H1 (cell line): Measurements from ENCODE around the gene CALHM3. TPM values are rescaled to one million over a fixed set of nuclear protein-coding genes. Genes with fewer than 3 reads are reported as not detected.

Source experiments
- CTCF ChIA-PET: fragments of 300-600 bp; sonication (Branson Sonifier 250); formaldehyde crosslinking; loops from one replicate; lab custom pipeline; 2021; ENCODE audit not compliant: partially characterized antibody; lab: Charles Lee
- POLR2A ChIA-PET: fragments of 300-600 bp; sonication (Branson Sonifier 250); formaldehyde crosslinking; loops from one replicate; lab custom pipeline; 2021; ENCODE audit warnings: inconsistent platforms; ENCODE audit not compliant: partially characterized antibody; lab: Charles Lee
- DNase-seq, 2 experiments: peaks; one replicate each; pipeline versions ENCODE4 v3.0.0 to v3.0.0-alpha.2; 2010 to 2022; ENCODE audit warnings: low spot score in 2 of 2, low read depth in 1 of 2, mixed read lengths in 1 of 2
- FAIRE-seq: peaks from 2 replicates; lab custom pipeline; 2011; peaks lifted over from hg19 to GRCh38; lab: Jason Lieb, UNC
- H2AFZ ChIP-seq: 2 replicates; pipeline ENCODE4 v1.8.1; 2012; ENCODE audit warnings: low read length, inconsistent platforms
- H2AK5ac ChIP-seq: 2 replicates; pipeline ENCODE4 v1.6.1; 2013; ENCODE audit warnings: low read depth, low read length
- H2BK120ac ChIP-seq: replicated peaks from 2 replicates; pipeline ENCODE3; 2013; ENCODE audit warnings: low read depth, low read length, inconsistent platforms
- H2BK12ac ChIP-seq: 2 replicates; pipeline ENCODE4 v1.6.1; 2013; ENCODE audit warnings: low read depth, low read length
- H2BK15ac ChIP-seq: 2 replicates; pipeline ENCODE4 v1.6.1; 2013; ENCODE audit warnings: low read length
- H2BK20ac ChIP-seq: 2 replicates; pipeline ENCODE4 v1.6.1; 2013; ENCODE audit warnings: low read length
- H2BK5ac ChIP-seq: 2 replicates; pipeline ENCODE4 v1.6.1; 2013; ENCODE audit warnings: low read depth, low read length
- H3K14ac ChIP-seq: 2 replicates; pipeline ENCODE4 v1.6.1; 2013; ENCODE audit warnings: inconsistent platforms; ENCODE audit not compliant: insufficient read length
- H3K18ac ChIP-seq: 2 replicates; pipeline ENCODE4 v1.6.1; 2013; ENCODE audit warnings: low read length; ENCODE audit errors: extremely low read depth
- H3K23ac ChIP-seq: 2 replicates; pipeline ENCODE4 v1.6.1; 2013; ENCODE audit warnings: inconsistent platforms; ENCODE audit not compliant: insufficient read length
- H3K23me2 ChIP-seq: 2 replicates; pipeline ENCODE4 v1.6.1; 2013; ENCODE audit warnings: low read depth, low read length
- H3K27ac ChIP-seq: 2 replicates; pipeline ENCODE4 v1.6.1; 2011; ENCODE audit warnings: low read depth, low read length, inconsistent platforms
- H3K27me3 ChIP-seq, 4 experiments: replicated peaks in 1 of 4; 1 replicate in 1 of 4; 2 replicates in 3 of 4; pipeline versions ENCODE4 v1.6.1 to v1.8.1; 2011 to 2013; ENCODE audit warnings: low read length in 3 of 4, mild to moderate bottlenecking in 3 of 4, inconsistent platforms in 2 of 4, mixed read lengths in 2 of 4, moderate library complexity in 1 of 4; ENCODE audit not compliant: control insufficient read depth in 3 of 4, insufficient read depth in 3 of 4; ENCODE audit errors: extremely low read depth in 1 of 4
- H3K36me3 ChIP-seq, 4 experiments: 2 replicates each; pipeline versions ENCODE4 v1.6.1 to v1.8.1; 2011 to 2013; ENCODE audit warnings: mild to moderate bottlenecking in 4 of 4, low read length in 3 of 4, moderate library complexity in 2 of 4, control low read depth in 1 of 4, inconsistent platforms in 1 of 4; ENCODE audit not compliant: insufficient read depth in 4 of 4, control insufficient read depth in 2 of 4
- H3K4ac ChIP-seq: replicated peaks from 2 replicates; pipeline ENCODE3; 2013; ENCODE audit warnings: low read length, low read depth, mixed read lengths, inconsistent platforms; ENCODE audit not compliant: insufficient read length
- H3K4me1 ChIP-seq, 4 experiments: replicated peaks in 1 of 4; 1 replicate in 1 of 4; 2 replicates in 3 of 4; pipeline versions ENCODE4 v1.6.1 to v1.8.1; 2011 to 2013; ENCODE audit warnings: low read length in 3 of 4, inconsistent platforms in 2 of 4, mixed read lengths in 1 of 4; ENCODE audit not compliant: insufficient read depth in 4 of 4, control insufficient read depth in 3 of 4
- H3K4me2 ChIP-seq, 2 experiments: 2 replicates each; pipeline versions ENCODE4 v1.6.1 to v1.8.1; 2011 to 2013; ENCODE audit warnings: low read depth in 2 of 2, low read length in 2 of 2, control low read depth in 1 of 2, inconsistent platforms in 1 of 2, mild to moderate bottlenecking in 1 of 2; ENCODE audit not compliant: insufficient read depth in 1 of 2
- H3K4me3 ChIP-seq, 4 experiments: fragments of 200-600, 300-600 bp in 1 of 4; sonication (generic), shearing (Covaris generic), sonication (Bioruptor Twin) in 1 of 4; 2 replicates each; pipeline versions ENCODE4 v1.5.1 to v1.8.1; 2011 to 2016; ENCODE audit warnings: low read length in 4 of 4, low read depth in 3 of 4, control low read depth in 2 of 4, inconsistent platforms in 2 of 4, mild to moderate bottlenecking in 2 of 4, mixed read lengths in 1 of 4, moderate library complexity in 1 of 4; ENCODE audit not compliant: insufficient read depth in 2 of 4; ENCODE audit errors: extremely low read depth in 1 of 4
- H3K56ac ChIP-seq: replicated peaks from 2 replicates; pipeline ENCODE3; 2013; ENCODE audit warnings: low read depth, mild to moderate bottlenecking, mixed read lengths, low read length, inconsistent platforms; ENCODE audit not compliant: insufficient read length
- H3K79me1 ChIP-seq: 2 replicates; pipeline ENCODE4 v1.6.1; 2013; ENCODE audit warnings: low read depth, low read length, control low read depth
- H3K79me2 ChIP-seq, 2 experiments: 2 replicates each; pipeline versions ENCODE4 v1.6.1 to v1.8.1; 2012 to 2013; ENCODE audit warnings: low read length in 2 of 2, mild to moderate bottlenecking in 2 of 2, inconsistent platforms in 1 of 2; ENCODE audit not compliant: insufficient read depth in 2 of 2, control insufficient read depth in 1 of 2
- H3K9ac ChIP-seq, 4 experiments: replicated peaks in 1 of 4; 1 replicate in 1 of 4; 2 replicates in 3 of 4; pipeline versions ENCODE4 v1.6.1 to v1.8.1; 2011 to 2013; ENCODE audit warnings: low read depth in 3 of 4, low read length in 3 of 4, control low read depth in 2 of 4, mild to moderate bottlenecking in 2 of 4, moderate library complexity in 2 of 4, inconsistent platforms in 1 of 4; ENCODE audit errors: extremely low read depth in 1 of 4
- H3K9me3 ChIP-seq, 2 experiments: 2 replicates each; pipeline versions ENCODE4 v1.6.1 to v1.8.1; 2012 to 2013; ENCODE audit warnings: mild to moderate bottlenecking in 2 of 2, moderate library complexity in 2 of 2, control low read depth in 1 of 2, inconsistent platforms in 1 of 2, low read depth in 1 of 2, low read length in 1 of 2, mixed read lengths in 1 of 2; ENCODE audit not compliant: insufficient read depth in 2 of 2
- H4K20me1 ChIP-seq, 2 experiments: replicated peaks in 1 of 2; 2 replicates each; pipeline versions ENCODE3 to v1.8.1; 2011 to 2013; ENCODE audit warnings: inconsistent platforms in 2 of 2, low read length in 2 of 2, mild to moderate bottlenecking in 1 of 2; ENCODE audit not compliant: insufficient read depth in 2 of 2, control insufficient read depth in 1 of 2
- H4K5ac ChIP-seq: 2 replicates; pipeline ENCODE4 v1.6.1; 2013; ENCODE audit warnings: low read length, low read depth, mixed read lengths, inconsistent platforms; ENCODE audit not compliant: insufficient read length
- H4K8ac ChIP-seq: 2 replicates; pipeline ENCODE4 v1.8.0; 2013; ENCODE audit warnings: mild to moderate bottlenecking, moderate library complexity, low read length, inconsistent platforms; ENCODE audit not compliant: insufficient read depth; ENCODE audit errors: extremely low read depth
- H4K91ac ChIP-seq: replicated peaks from 2 replicates; pipeline ENCODE3; 2013; ENCODE audit warnings: low read length, mixed read lengths, inconsistent platforms; ENCODE audit not compliant: insufficient read length
- ASH2L ChIP-seq: fragments of 200-600, 300-600 bp; sonication (generic); IDR thresholded peaks from one replicate; pipeline ENCODE4 v1.7.1; 2017; ENCODE audit warnings: low read length
- BACH1 ChIP-seq: IDR thresholded peaks from 2 replicates; pipeline ENCODE4 v1.6.1; 2012; ENCODE audit warnings: low read length, improper control_type of control experiment
- CBX5 ChIP-seq: fragments of 300-800, 300-1000 bp; sonication (generic); IDR thresholded peaks from 2 replicates; pipeline ENCODE4 v1.7.1; 2016; ENCODE audit warnings: antibody characterized with exemption, low read length, low read depth
- CREB1 ChIP-seq: IDR thresholded peaks from 2 replicates; pipeline ENCODE4 v1.6.1; 2012; ENCODE audit warnings: inconsistent platforms
- GABPA ChIP-seq: IDR thresholded peaks from 2 replicates; pipeline ENCODE4 v1.6.1; 2011; ENCODE audit warnings: mild to moderate bottlenecking, low read length, moderate library complexity, borderline replicate concordance; ENCODE audit not compliant: insufficient read depth
- GTF2F1 ChIP-seq: IDR thresholded peaks from 2 replicates; pipeline ENCODE4 v1.6.1; 2012; ENCODE audit warnings: low read depth, low read length, improper control_type of control experiment, borderline replicate concordance
- NANOG ChIP-seq: IDR thresholded peaks from 2 replicates; pipeline ENCODE4 v1.6.1; 2011; ENCODE audit warnings: low read length, low read depth, mild to moderate bottlenecking, inconsistent platforms; ENCODE audit not compliant: insufficient read depth, poor library complexity, severe bottlenecking
- POLR2AphosphoS5 ChIP-seq: IDR thresholded peaks from 2 replicates; pipeline ENCODE4 v1.6.1; 2011; ENCODE audit warnings: low read depth, low read length
- RNF2 ChIP-seq: fragments of 200-900, 300-1000 bp; sonication (generic); IDR thresholded peaks from 2 replicates; pipeline ENCODE4 v1.7.1; 2016; ENCODE audit warnings: borderline replicate concordance, low read depth, mild to moderate bottlenecking, antibody characterized with exemption, low read length; ENCODE audit not compliant: poor library complexity, severe bottlenecking; ENCODE audit errors: missing control alignments
- SIRT6 ChIP-seq: IDR thresholded peaks from one replicate; pipeline ENCODE4 v1.7.1; 2012; ENCODE audit warnings: low read length, inconsistent platforms
- SIX5 ChIP-seq: IDR thresholded peaks from 2 replicates; pipeline ENCODE4 v1.6.1; 2011; ENCODE audit warnings: mild to moderate bottlenecking, low read depth, low read length
- TCF12 ChIP-seq: IDR thresholded peaks from 2 replicates; pipeline ENCODE4 v1.6.1; 2011; ENCODE audit warnings: low read depth, mild to moderate bottlenecking, low read length
- TEAD4 ChIP-seq: IDR thresholded peaks from 2 replicates; pipeline ENCODE4 v1.6.1; 2012; ENCODE audit warnings: low read depth, low read length, inconsistent platforms, mixed read lengths
- YY1 ChIP-seq: IDR thresholded peaks from 2 replicates; pipeline ENCODE4 v1.6.1; 2011; ENCODE audit warnings: low read depth, mild to moderate bottlenecking, low read length
- polyA plus RNA-seq, 7 experiments: library from polyadenylated mRNA; depleted of rRNA in 3 of 7; stranded (reverse) in 5 of 7; unstranded in 2 of 7; fragments of >200 nt in 5 of 7; fragments of 200-250 nt in 2 of 7; gene quantifications; 1 replicate in 5 of 7; 2 replicates in 1 of 7; 4 replicates in 1 of 7; pipeline versions ENCODE4 v1.2.1 to v1.2.3, GENCODE V29; 2011 to 2013; ENCODE audit warnings: missing spikeins in 2 of 7, mixed read lengths in 2 of 7
- total RNA-seq: library from RNA; stranded (reverse); fragmentation: NEBNext Ultra II Directional; extraction: Animal tissue kit (Norgen Biotek cat#: 25700); gene quantifications from 2 replicates; pipeline ENCODE4 v1.2.1, GENCODE V29; 2021
- TF ChIP-seq, protein P1 (sequence below): IDR thresholded peaks from 2 replicates; pipeline ENCODE4 v1.6.1; 2012; ENCODE audit warnings: inconsistent platforms

The CALHM3 gene
- total and polyA plus RNA-seq, 2 of the 8 experiments (the other 6 are each of a cell fraction or from before 2014, with no cell fraction given) = 0.17 to 0.60 TPM

DNA sequence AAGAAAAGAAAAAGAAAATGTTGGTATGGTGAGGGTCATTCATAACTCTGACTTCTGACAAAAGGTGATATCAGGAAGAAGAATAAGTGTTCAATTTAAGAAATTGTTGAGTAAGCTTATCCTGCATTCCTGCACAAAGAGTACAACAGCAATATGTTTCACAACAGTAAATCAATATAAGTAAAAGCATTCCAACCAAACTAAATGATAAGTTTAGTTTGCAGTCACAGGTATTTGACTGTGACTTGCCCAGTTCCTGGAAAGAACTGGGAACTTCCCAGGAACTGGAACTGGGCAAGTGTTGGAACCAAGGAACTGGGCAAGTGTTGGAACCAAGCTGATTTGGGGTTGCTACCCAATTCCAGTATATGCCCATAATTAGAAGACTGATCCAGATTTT lies 49.5 kb upstream of the CALHM3 start:
- H2BK20ac ChIP-seq = no peak overlapping the region
- no peak overlapping the region for H2BK5ac ChIP-seq
- FAIRE-seq = no peak
- H3K36me3 ChIP-seq = no peaks in the 10 kb centered on the region
- no peak overlapping the region for H4K91ac ChIP-seq
- no peak overlapping the region for H2AFZ ChIP-seq
- H3K79me2 ChIP-seq = no peaks in the 10 kb centered on the region
- no peak overlapping the region for H4K5ac ChIP-seq
- TF ChIP-seq CREB1 = no peak
- TF ChIP-seq RNF2 = no peak
- no peak for TF ChIP-seq NANOG
- TF ChIP-seq ASH2L = no peak
- TF ChIP-seq, protein P1, sequence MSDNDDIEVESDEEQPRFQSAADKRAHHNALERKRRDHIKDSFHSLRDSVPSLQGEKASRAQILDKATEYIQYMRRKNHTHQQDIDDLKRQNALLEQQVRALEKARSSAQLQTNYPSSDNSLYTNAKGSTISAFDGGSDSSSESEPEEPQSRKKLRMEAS = no peak
- no peak for TF ChIP-seq YY1
- no peak for TF ChIP-seq SIX5
- TF ChIP-seq POLR2AphosphoS5 = no peak
- TF ChIP-seq CBX5 = no peak
- no peak for TF ChIP-seq BACH1
- TF ChIP-seq TEAD4 = no peak
- TF ChIP-seq GTF2F1 = no peak
- TF ChIP-seq SIRT6 = no peak
- no peak for TF ChIP-seq GABPA
- TF ChIP-seq TCF12 = no peak
- TF ChIP-seq, all 59 proteins: peak for 0
- Histone ChIP-seq H3K9ac (no peak overlapping the region), H3K56ac (no peak overlapping the region), H3K23ac (no peak overlapping the region), H3K4me1 (peaks cover 0 to 3% (median under 1%) of the 10 kb centered on the region in 4 experiments; a peak in 1 of 7 replicates), H3K79me1 (no peaks in the 10 kb centered on the region), H2BK12ac (no peak overlapping the region), H3K18ac (no peak overlapping the region), H3K9me3 (peaks cover 3 to 15% of the 10 kb centered on the region in 2 experiments; a peak in 2 of 4 replicates), H3K23me2 (no peaks in the 10 kb centered on the region), H3K27me3 (no peaks in the 10 kb centered on the region; a peak in 1 of 7 replicates), H2AK5ac (no peak overlapping the region), H2BK15ac (no peak overlapping the region), H2BK120ac (no peak overlapping the region), H4K20me1 (no peaks in the 10 kb centered on the region), H4K8ac (no peak overlapping the region), H3K4ac (no peak overlapping the region), H3K14ac (no peak overlapping the region), H3K4me2 (no peak overlapping the region), H3K27ac (no peak overlapping the region), H3K4me3 (no peak overlapping the region)
- ChIA-PET CTCF (interaction anchor here (1.0 to 1.7 kb wide), 5 partner anchors 9 to 173 kb away, joined by 3 to 5 read pairs (median 3); no protein-coding TSS in a partner anchor), POLR2A (no interaction called here)
- no peak for DNase-seq
